GM21786 (cell line): ENCODE data around the gene CEMIP2.
"Not testable (repeated sequence)": the region's sequence is repeated elsewhere in the genome, so short reads cannot be mapped to it uniquely, and the experiment has no call there.

Experiments
- ATAC-seq: cut with Tn5 transposase; IDR thresholded peaks from one replicate; pipeline ENCODE4 v1.9.1; 2021; ENCODE audit not compliant: unreplicated experiment

Gene CEMIP2

DNA sequence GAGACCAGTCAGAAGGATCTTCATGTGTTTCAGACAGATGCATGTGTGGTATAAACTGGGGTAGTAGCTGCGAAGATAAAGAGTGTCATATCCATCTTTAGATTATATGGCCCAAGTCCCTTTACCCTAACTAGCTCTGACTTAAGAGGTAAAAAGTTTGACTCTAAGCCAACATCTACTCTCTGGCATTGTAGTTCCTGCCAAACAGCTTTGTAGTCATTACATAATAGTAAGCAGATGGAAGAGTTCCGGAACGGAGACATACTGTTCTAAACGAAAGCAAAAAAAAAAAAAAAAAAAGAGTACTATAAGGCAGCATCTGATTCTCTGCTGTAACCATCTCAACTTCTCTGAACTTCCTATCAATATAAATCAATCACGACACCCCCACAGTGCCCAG lies 48.8 kb downstream of the CEMIP2 start:
- no peak for ATAC-seq

DNA sequence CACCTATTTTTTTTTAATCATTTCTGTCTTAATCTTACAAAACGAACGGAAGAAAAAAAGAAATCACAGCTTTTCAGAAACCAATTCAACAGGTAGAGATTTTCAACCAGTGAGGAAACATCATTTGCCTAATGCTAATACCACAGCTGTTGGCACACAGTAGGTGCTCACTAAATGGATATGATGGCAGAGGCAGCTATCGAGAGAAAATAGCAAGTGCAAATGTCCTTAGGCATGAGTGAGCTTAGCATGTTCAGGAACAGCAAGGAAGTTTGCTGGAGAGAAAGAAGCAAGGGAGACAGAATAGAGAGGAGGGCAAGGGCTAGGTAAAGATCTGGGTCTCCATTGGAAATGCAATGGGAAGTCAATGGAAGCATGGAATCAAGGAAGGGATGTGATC lies 49.2 kb downstream of the CEMIP2 start:
- no peak for ATAC-seq

DNA sequence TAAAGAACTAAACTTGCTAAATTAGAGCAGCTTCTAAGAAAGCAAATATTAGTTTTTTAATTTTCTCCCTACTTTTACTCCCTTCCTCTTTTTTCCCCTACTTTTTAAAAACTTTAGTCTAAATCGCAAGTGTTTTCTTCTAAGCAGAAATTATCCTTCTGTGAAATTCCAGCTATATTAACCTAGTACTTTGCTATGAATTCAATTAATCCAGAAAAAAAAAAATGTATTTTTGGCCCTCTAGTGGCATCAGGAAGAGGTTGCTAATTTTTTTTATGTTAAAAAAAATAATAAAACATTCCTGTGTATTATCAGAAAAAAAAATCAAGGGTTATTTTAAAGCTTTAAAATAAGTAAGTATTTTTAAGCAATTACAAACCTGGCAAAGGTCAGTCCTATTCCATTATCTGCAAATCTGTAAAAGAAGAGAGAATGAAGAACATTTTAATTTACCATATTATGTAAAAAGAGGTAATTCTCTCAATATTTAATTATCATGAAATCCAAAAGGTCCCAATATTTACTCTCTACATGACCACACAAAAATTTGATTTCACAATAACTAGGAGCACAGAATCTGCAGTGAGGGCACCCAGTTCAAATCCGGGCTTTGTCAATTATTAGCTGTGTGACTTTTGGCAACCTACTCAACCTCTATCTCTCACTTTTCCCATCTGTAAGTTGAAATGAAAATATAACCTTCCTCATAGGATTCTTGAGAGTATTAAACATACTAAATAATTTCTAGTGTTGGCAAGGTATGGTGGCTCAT lies 52.0 kb downstream of the CEMIP2 start:
- ATAC-seq, result no peak

DNA sequence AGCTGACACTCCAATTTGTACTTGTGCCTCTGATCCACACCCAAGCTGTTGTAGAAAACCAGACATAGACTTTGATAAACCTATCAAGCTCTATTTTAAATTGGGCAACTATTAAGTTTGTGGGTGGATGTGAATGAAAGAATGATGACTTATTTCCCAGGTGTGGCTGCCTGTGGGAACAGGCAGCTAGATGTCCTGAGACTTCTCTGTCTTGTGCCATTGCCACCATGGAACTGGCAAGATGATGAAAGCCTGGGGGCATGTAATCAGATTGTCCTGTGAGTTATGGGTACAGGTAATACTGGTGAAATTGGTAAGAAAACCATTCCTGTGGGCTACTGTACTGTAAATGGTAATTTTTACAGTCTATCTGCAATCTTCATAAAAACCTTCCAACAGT lies 57.5 kb downstream of the CEMIP2 start:
- no peak for ATAC-seq

DNA sequence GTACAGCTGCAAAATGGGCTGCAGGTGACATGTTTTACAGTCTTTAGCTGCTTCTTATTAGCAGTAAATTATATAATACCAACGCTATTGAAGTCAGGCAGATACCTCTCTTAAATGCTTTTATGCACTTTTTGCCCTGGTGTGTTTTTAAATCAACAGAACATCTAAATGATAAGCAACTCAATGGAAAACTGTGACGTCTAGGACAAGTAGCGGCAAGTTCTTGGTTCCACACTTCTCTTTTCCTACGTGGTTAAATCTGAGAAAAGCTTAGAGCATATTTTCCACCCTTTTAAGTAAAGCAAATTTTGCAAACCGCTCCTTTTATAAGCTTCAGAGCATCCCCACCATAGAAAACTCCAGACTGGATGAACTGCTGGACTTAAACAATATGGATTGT lies 58.1 kb downstream of the CEMIP2 start:
- no peak for ATAC-seq

DNA sequence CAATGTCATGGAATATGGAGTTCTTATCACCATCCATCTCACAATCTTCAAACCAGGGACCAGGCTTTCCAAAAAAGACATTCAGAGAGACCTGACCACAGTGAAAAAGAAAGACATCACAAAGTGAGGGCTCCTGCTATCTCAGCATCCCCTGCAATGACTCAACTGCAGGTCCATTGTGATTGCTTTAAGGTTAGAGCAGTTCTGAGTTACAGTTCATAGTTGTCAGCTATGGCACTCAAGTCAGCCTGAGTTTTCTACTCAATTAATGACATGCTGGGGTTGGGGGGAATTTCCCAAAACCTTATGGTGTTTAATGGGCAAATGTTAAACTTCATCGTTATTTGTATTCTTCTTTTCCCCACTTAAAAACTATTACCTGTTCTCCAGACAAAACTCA lies 58.9 kb downstream of the CEMIP2 start:
- ATAC-seq, result no peak

DNA sequence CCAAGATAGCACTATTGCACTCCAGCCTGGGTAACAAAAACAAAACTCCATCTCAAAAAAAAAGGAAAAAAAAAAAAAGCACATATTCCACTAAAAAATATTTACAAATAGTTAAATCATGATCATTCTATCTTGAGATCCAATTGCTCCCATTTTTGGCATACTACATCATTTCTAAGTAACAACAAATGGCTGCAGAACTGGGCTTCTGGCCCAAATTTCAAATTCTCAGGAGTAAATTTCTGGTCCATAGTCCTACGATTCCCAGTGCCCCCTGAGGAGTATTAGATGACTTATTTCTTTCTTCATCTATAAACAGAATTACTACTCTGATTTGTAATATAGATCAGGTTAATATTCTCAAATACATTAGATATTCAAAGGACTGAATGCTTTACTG lies 62.1 kb downstream of the CEMIP2 start:
- no peak for ATAC-seq

DNA sequence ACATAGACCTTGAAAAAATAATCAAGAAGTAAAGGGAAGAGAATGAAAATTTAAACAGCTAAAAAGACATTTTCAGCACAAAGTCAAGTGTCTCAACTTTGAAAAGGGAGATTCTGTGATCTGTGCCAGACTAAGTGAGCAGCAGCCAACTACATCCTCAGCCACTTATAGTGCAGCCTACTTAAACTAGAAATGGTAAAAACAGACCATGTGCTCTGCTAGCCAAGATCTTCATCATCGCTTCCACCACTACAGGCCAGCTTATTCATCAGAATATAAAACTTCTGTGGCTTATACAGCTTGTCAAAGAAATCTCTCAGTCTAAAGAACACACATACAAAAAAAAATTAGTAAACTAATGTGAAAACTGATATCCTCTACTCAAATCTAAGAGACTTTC lies 63.5 kb downstream of the CEMIP2 start:
- no peak for ATAC-seq

DNA sequence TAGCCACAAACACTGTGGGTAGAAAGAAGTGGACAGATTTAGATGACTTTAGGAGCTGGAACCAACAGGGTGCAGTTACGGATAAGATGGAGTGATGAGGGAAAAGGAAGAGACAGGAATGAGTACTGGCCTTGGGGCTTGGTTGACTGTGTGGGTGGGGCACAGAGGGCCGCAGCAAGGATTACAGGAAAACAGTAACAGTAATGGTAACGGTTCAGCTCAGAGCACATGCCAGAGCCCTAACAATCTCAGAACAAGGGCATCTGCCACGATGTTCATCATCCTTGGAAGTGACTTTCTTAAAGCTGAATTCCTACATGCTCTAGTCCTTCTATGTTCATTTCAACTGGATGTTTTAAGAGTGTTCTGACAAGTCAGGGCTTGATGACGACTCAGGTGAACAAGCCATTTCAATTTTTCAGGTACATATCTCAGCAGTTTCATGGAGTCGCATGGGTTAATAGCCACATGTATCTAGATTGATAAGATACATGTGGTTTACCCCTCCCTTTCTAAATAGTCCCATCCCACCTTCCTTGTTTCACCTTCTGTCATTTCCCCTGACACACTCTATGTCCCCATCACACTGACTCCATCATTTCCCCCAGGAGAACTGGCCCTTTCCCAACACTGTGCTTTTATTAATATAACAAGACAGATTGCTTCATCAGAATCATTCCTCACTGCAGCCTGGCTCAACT lies 65.0 kb downstream of the CEMIP2 start:
- ATAC-seq, result no peak

DNA sequence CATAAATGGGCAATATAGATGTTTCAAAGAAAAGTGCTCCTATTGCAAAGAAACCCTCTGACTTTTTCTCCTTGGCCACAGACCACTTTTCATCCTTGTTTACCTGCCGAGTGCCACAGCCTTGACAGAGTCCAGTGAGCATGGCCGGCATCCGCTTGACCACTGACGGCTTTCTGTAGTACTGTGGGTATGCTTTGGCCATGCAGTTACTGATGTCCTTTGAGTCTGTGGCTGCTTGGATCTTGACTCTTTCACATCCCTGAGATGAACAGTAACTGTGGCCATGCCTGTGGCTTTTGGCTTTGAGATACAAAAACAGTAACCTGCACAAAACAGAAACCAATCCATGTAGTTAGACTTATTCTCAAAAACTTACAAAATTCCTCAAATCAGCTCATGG lies 70.4 kb downstream of the CEMIP2 start:
- no peak for ATAC-seq

DNA sequence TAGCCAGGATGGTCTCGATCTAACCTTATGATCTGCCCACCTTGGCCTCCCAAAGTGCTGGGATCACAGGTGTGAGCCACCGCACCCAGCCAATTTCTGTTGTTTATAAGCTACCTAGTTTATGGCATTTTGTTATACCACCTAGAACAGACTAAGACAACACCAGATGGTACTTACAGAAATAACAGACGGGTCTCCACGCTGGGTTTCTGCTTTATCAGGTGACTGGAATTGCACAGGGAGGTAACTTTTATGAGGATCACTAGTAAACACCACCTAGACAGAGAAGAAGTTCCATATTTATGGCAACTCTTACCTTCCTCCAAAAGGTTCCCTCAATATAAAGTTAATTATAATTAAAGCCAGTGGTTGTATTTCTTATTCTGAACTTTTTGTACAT lies 74.0 kb downstream of the CEMIP2 start:
- no peak for ATAC-seq

DNA sequence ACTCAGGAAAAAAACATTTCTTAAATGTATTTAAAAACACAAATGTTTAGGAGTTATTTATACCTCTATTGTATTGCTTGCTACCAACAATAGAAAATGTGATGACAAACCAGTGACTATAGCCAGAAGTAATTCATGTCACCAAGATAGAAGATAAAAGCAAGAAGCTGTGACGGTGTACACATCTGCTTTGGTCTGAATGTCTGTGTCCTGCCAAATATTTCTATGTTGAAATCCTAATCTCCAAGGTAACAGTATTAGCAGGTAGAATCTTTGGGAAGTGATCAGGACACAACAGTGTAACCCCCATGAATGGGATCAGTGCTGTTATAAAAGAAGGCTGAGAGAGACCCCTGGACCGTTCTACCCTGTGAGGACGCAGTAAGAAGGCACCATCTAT lies 74.7 kb downstream of the CEMIP2 start:
- no peak for ATAC-seq

DNA sequence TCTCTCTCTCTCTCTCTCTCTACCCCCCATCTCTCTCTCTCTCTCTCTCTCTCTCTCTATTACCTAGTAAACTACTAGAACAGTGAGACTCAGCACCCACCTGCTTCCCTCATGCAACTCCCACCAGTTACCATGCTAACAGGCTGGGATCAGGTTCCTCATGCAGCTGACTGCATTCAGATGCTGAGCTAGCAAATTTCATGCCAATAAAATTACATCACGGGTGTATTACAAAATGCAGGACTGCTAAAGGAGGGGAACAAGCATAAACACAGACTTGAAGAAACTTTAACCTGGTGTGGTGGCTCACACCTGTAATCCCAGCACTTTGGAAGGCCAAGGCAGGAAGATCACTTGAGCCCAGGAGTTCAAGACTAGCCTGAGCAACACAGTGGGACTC lies 76.0 kb downstream of the CEMIP2 start:
- ATAC-seq, result no peak

DNA sequence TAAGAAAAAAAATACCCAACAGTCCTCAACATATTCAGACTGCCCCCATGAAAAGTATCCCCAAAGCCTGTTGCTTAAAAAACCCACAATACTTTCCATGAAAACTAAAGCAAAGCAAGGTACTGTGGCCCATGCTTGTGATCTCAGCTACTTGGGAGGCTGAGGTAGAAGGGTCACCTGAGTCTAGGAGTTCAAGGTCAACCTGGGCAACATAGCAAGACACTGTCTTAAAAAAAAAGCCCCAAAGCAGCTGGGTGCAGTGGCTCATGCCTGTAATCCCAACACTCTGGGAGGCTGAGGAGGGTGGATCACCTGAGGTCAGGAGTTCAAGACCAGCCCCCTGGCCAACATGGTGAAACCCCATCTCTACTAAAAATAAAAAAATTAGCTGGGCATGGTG lies 76.7 kb downstream of the CEMIP2 start:
- not testable (repeated sequence) for ATAC-seq

DNA sequence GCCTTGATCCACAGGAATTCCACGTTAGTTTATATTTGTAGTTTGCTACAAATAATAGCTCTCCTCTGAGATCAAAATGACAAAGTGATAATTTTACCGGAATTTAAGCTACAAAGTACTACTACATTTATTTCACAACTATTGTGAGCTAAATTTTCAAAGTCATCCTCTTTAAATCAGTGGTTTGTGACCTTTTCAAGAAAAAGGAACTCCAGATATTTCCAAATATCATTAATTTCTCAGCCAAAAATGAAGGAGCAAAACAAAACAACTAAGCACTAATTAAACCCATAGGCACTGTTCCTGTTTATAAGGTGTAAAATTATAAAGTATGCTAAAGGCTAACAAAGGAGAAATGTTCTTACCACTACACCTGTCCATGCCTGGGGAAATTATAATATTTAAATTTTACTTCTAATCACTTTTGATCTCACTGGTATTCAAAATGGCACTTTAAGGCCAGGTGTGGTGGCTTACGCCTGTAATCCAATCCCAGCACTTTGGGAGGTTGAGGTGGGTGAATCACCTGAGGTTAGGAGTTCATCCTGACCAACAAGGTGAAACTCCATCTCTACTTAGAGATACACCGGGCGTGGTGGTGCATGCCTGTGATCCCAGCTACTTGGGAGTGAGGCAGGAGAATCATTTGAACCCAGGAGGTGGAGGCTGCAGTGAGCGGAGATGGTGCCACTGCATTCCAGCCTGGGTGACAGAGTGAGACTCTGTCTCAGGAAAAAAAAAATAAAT lies 77.5 kb downstream of the CEMIP2 start:
- ATAC-seq, result no peak

DNA sequence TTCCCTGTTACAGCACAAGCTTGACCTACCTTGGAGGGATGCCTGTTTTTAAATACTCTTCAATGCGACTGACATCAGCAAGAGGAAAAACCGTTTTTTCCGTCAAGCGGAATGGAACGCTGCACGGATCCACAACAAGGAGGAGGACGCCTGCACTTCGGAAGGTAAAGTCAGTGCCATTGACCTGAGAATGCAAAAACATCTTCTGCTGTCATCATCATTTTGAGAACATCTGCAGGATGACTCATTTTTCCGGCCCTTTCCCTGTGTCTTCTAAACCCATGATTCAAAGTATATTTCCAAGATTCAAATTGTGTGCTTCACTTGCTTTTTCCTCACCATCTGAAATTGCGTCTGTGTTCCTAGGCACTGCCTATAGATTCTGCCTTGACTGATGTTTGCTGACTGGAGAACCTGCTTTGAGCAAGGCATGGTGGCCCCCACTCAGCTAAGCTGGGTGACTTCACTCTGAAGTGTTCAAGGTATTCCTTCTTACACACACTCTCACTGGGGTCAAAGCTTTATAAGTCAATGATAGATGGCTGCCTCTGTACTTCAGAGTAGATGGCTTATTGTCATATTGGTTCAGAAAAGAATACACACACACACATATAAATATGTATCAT lies 78.1 kb downstream of the CEMIP2 start:
- no peak for ATAC-seq

DNA sequence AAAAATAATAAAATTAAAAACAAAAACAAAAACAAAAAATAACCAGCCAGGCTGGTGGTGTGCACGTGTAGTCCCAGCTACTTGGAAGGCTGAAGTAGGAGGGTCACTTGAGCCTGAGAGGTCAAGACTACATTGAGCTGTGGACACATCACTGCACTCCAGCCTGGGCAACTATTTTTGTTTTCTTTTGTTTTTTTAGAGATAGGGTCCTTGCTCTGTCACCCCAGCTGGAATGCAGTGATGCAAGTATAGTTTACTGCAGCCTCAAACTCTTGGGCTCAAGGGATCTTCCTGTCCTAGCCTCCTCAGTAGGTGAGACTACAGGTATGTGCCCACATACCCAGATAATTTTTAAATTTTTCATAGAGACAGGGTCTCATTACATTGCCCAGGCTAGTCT lies 80.6 kb downstream of the CEMIP2 start:
- no peak for ATAC-seq

DNA sequence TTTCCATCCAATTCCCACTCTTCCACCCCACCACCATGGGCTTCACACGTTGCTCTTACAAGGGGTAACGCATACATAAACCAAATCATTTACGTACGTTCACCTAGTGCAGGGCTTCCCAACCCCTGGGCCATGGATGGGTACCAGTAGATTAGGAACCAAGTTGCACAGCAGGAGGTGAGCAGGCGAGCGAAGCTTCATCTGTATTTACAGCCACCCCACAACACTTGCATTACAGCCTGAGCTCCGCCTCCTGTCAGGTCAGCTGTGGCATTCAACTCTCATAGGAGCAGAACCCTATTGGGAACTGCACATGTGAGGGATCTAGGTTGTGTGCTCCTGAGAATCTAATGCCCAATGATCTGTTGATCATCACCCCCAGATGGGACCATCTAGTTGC lies 82.3 kb downstream of the CEMIP2 start:
- no peak for ATAC-seq

DNA sequence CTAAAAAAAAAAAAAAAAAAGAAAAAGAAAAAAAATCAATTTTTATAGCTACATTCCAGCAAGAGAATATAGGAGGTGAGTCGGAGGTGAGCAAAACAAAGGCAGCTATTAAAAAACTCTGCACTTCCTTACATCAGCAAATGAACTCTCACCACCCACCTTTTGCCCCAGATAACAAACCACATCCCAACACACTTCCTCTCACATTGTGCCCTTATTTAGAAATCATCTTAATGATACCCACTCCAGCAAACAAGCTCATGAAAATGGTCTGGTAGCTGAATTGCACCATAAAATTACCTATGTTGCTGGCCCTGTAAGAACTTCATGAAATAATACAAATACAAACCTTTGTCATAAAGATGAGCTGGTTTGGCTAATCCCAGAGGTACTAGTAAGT lies 82.9 kb downstream of the CEMIP2 start:
- no peak for ATAC-seq

DNA sequence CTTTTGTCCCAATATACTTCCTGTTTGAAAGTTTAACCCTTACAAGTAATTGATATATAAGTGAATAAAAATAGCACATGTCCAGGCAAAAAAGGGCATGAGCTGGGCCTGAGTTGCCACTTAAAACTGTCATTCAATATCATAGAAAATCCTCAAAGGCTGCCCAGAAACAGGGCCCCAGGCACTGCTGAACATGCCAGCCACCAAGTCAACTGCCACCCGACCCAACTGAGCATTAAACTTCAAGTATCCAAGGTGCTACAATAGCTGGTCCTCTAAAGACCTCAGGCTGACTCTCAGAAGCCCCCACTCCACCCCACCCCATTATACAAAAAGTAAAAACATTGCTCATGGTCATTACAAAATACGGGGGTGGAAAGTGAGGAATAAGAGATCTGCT lies 83.7 kb downstream of the CEMIP2 start:
- ATAC-seq, result no peak

DNA sequence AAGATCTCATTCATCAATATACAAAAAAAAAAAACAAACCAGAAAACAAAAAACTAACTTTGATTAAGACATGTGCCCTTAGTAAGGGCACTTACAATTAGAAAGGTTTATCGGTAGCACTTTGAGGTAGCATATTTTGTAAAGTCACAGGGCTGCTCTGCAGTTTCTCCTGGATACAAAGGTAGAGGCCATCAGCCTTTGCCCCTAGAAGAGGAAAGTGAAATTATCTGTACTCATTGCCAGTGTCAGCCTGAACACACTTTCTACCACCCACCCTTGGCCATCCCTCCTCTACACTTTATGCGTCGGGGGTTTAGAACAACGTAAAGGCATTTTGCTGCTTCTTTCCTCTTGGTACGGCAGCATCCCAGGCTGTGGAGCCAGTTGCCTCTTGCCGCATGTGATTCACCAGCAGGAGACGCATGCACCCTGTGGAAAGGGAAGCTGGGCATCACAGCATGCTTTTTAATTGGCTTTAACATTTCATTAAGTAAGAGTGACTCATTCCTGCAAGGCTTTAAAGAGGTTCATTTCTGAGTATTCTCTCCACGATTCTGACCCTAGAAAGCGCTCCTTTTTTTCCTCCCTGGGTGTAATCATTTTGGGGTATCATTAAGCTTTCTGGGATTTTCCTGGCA lies 84.6 kb downstream of the CEMIP2 start:
- no peak for ATAC-seq
